ENCODE data around the gene GPR162.
A peak's percentile ranks its signal among the peaks of the same experiment; 100 is the strongest.

Gene GPR162, protein sequence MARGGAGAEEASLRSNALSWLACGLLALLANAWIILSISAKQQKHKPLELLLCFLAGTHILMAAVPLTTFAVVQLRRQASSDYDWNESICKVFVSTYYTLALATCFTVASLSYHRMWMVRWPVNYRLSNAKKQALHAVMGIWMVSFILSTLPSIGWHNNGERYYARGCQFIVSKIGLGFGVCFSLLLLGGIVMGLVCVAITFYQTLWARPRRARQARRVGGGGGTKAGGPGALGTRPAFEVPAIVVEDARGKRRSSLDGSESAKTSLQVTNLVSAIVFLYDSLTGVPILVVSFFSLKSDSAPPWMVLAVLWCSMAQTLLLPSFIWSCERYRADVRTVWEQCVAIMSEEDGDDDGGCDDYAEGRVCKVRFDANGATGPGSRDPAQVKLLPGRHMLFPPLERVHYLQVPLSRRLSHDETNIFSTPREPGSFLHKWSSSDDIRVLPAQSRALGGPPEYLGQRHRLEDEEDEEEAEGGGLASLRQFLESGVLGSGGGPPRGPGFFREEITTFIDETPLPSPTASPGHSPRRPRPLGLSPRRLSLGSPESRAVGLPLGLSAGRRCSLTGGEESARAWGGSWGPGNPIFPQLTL

DNA sequence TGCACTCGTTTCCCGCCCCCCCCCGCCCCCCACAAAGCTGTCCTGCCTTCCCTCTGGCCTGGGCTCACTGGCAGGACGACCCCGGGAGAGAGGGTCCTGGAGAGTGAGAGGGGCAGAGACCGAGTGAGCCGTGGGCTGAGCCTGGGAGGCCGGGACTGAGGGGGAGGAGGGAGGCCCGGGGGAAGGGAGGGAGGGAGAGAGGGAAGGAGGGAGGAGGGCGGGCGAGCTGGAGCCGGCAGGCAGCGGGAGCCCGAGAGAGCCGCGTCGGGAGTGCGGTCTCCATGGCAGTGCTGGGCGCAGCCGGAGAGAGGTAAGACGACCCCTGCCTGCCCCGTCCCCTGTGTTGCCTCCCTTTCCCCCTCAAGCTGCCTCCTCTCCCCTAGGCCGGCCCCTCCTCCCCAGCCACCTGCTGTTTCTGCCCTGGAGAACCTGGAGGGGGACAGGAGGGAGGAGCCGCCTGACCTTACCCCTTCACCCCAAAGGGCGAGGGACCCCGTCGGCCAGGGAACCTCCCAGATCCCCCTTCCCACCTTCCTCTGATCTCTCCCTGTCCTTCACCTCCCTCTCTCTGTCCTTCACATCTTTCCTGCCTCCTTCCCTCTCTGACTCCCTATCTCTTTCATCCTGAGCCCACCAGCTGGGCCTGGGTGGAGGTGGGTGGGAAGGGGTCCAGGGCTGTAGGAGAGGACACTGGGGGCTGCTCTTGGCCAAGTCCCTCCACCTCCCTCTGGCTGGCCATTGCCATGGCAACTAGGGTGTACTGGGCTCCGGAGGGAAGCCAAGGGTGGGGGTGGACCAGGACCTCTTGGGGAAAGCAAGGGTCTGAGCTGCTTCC is at the start of gene GPR162:
Gene GPR162 (plus strand): TSS at position 231 of the 835 bp plus-strand sequence. CDS start 2,078 bp downstream, outside the sequence.
- DNase-seq = peak in 1 of 2 experiments; percentile 34

DNA sequence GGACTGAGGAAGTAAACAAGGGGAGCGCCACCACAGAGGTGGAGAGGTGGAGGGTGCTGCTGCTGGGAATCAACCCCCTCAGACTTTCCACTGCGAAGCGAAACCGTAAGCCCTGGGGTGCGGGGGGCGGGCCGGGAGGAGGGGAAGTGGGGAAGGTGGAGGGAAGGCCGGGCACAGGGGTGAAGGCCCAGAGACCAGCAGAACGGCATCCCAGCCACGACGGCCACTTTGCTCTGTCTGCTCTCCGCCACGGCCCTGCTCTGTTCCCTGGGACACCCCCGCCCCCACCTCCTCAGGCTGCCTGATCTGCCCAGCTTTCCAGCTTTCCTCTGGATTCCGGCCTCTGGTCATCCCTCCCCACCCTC is 49.3 kb upstream of the GPR162 start, which contains the start of gene LAG3:
Gene LAG3 (plus strand): TSS at position 190 of the 365 bp plus-strand sequence. CDS start 333 bp downstream, outside the sequence.
- no peak for DNase-seq

GRCh38 chr12:6772726-6773589 is 48.7 kb upstream of the GPR162 start:
- DNase-seq = no peak

DNA sequence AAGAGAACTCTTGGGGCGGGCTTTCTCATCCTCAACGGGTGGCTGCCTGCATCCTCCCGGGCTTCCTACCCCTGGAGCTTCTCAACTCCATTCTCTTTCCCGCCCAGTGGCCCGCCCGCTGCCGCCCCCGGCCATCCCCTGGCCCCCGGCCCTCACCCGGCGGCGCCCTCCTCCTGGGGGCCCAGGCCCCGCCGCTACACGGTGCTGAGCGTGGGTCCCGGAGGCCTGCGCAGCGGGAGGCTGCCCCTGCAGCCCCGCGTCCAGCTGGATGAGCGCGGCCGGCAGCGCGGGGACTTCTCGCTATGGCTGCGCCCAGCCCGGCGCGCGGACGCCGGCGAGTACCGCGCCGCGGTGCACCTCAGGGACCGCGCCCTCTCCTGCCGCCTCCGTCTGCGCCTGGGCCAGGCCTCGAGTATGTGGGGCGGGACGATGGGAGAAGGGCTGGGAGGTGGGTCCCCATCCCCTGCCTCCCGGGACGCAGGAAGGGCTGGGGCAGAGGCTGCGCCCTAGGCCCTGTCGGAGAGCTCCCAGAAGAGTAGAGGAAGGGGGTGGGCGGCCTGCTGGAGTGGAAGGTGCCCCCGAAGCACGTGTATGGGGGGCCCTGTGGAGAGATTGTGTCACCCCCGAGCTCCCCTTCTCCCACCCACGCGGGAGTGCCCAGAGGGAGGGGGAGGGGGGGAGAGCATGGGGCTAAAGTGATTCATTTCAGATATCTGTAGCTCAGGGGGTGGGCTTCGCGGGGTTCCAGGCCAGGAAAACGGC is 47.9 kb upstream of the GPR162 start:
- no peak for DNase-seq

GRCh38 chr12:6774499-6775062 is 47.0 kb upstream of the GPR162 start:
- DNase-seq = no peak

- DNase-seq = no peak
Measured at GRCh38 chr12:6775185-6776174, 46.1 kb upstream of the GPR162 start.

- no peak for DNase-seq
Measured at GRCh38 chr12:6777386-6777785, 44.2 kb upstream of the GPR162 start.

DNA sequence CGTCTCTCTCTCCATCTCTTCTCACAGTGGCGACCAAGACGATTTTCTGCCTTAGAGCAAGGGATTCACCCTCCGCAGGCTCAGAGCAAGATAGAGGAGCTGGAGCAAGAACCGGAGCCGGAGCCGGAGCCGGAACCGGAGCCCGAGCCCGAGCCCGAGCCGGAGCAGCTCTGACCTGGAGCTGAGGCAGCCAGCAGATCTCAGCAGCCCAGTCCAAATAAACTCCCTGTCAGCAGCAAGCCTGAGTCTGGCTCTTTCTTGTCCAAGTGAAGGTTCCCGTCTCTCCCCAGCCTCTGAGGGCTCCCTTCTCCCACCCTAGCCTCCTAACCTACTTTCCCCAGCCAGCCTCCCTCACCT is 43.4 kb upstream of the GPR162 start:
- DNase-seq = no peak

DNA sequence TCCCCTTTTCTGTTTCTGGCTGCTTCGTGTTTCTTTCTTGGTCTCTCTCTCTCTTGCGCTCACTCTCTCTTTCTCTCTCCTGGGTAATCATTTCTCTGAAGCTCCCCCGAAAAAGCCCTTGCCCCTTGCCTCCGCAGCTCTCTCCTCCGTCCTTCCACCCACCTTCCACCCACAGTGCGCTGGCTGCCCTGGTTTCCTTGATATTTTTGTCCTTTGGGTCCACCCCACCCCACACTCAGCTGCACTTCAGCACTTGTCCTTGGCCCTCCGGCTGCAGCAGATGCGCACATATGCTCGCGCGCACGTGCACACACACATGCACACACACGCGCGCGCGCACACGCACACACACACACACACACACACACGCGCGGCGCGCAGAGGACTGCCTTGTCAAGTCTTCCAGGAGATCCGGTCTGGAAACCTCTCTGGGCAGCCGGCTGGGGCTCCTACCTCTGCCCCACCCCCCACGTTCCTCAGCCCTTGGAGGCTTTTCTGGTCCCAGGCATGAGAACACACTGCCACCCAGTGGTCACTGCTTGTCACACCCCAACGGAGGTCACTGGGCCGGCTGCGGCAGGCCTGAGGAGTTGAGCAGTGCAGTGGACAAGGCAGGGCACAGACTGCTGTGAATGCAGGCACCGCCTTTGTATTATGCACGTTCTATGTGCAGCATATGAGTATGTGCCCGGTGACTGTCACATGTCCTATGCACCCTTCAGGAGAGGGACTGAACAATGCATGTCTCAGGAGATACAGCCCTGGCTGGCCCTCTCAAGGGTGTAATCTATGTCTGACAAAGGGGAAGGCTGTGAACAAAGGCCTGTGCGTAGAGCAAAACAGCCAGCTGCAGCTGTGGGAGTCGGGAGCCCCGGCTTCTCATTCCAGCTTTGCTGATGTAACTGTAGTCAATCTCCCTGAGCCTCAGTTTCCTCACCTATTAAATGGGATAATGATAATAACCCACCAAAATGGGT is 42.8 kb upstream of the GPR162 start:
- peak; percentile 92 to 94 for DNase-seq

DNA sequence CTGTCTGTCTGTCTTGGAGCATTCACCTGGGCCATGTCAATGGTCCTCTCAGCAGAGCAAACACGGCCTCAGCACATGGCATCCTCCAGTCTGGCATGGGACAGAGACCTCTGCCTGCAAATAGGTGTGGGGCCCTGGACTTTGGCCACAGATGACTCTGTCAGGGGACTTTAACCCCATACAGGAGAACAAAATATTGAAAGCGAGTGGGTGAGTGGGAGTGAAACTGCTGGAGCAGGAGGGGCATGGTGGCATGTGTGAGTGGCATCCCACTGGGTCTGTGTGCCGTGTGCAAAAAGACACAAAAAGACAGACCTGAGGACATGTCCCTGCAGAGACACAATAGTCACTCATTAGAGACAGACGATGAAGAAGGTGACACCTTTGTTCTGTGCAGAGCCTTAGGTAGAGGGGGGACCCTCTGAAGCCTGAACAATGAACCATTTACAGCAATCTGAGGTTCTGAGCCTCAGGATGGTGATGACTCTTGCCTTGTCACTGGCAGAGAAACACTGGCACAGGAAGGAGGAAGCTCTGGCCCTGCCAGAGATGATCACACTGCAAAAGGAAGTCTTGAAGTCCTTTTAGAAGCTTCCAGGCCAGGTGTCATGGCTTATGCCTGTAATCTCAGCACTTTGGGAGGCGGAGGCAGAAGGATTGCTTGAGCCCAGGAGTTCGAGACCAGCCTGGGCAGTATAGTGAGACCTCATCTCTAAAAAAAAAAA is 41.8 kb upstream of the GPR162 start:
- DNase-seq = no peak

DNA sequence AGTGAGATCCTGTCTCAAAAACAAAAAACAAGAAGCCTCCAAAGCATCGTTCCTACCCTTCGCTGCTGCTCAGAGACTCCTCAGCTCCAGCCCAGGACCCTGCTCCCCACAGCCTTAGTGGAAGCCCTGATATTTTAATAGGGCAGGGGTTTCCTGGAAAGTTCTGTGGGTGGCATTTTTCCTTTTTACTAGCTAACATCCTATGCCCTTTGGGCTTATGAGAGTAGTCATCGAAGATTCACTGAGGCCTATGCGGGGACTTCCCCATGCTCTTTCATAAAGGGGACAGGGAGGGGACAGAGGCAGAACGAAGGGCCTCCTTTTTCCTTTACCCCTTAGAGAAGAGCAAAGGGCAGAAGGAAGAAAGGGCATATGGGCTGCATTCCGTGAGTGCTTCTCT is 41.0 kb upstream of the GPR162 start:
- DNase-seq = no peak

DNA sequence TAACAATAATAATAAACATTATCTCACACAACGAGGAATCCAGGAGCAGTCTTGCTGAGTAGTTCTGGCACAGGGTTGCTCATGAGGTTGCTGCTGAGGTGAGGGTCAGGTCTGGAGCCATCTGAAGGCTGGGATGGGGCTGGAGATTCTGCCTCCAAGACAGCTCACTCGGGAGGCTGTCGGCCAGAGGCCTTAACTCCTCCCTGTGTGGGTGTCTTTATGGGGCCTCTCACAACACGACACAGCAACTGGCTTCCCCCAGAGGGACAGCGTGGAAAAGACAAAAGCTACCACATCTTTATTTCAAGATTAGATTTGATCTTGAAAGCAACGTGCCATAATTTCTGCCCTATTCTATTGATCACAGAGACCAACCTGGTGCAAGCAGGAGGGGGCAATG is 39.5 kb upstream of the GPR162 start:
- no peak for DNase-seq

DNA sequence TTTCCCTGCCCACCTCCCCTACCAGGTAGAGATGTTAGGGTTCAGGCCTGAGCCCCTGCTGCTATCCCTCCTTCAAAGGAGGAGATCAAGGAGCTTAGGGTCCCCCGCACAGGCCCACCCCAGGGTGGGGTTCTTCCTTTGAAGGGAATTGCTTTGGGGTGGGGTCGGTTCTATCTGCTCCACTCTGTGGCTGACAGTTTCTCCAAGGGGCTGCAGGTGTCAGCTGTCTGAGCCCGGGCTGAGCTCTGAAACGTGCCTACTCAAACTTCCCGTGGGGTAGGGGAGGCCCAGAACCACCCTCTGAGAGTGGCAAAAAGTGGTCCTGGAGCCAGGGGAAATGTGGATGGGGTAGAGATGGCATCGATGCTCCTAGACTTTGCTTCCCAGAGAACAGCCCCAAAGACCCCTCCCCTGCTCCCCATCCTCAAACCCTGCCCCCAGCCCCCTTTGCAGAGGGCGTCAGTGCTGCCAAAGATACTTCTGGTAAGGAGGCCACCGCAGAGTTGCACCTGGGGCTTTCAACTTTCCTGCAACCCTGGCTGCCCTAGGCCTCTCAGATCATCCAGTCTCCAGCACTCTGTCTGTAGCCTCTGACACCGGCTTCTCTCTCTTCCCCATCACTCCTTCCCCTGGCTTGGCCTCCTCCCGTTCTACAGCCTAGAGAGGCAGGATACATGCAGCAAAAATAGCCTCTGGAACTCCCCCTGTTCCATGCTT is 38.6 kb upstream of the GPR162 start:
- DNase-seq = no peak

DNA sequence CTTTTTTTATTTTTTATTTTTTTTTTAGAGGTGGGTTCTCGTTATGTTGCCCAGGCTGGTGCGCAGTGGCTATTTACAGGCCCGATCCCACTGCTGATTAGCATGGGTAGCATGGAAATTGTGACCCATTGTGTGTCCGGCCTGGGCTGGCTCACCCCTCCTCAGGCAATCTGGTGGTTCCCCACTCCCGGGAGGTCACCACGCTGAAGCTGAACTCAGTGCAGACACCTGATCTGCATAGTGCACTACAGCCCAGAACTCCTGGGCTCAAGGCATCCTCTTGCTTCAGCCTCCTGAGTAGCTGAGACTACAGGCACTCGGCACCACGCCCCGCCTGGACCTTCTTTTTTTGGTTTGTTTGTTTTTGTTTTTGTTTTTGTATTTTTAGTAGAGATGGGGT is 37.8 kb upstream of the GPR162 start:
- DNase-seq = no peak

GRCh38 chr12:6784296-6784695 is 37.3 kb upstream of the GPR162 start:
- DNase-seq = no peak

GRCh38 chr12:6784761-6785160 is 36.9 kb upstream of the GPR162 start:
- DNase-seq = no peak

DNA sequence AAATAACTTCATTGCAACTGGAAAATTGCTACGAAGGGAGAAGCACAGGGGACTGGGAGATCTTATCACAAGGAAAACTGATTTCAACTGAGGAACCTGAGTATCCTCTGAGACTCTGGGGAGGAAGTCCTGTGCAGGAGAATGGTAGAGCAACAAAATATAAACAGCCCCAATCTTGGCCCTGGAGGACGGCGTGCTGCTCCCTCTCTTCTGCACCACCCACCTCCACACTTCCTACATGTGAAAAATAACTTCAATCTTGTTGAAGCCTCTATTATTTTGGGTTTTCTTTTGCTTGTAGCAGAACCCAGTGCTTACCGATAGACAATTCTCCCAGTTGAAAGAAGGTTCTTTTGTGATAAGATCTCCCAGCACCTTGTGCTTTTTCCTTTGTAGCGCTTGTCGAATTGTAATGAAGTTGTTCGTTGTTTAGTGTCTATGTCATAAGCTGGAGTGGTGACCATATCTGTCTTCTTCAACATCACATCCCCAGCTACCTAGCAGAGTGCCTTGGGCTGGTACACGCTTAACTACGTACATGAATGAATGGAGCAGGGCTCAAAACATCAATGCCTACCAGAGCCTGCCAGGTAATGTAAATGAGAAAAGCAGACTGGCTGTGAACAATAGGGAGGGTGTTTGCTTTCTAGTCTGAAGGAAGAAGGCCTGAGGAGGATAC is 35.1 kb upstream of the GPR162 start:
- no peak for DNase-seq

All from NCI-H1930 (cell line).